ENCODE results near the gene NHSL2. TPM values are rescaled to one million over a fixed set of nuclear protein-coding genes. Genes with fewer than 3 reads are reported as not detected.

Gene NHSL2
- total RNA-seq, 1 donor from 2014 or later, result 13.0 TPM

GRCh38 chrX:72114306-72114705 lies 203.7 kb downstream of the NHSL2 start:
- no peak overlapping the region for H3K9ac ChIP-seq (ENCODE audit: low read length)
- no peak overlapping the region for H3K27ac Mint-ChIP-seq (ENCODE audit: unreplicated experiment)
- H3K4me3 ChIP-seq (ENCODE audit: insufficient read depth, low read depth, low read length), result no peak overlapping the region
- H3K36me3 Mint-ChIP-seq (ENCODE audit: low read depth, unreplicated experiment), result no peaks in the 10 kb centered on the region
- H3K36me3 ChIP-seq (ENCODE audit: insufficient read depth, low read length), result no peaks in the 10 kb centered on the region
- no peaks in the 10 kb centered on the region for H3K4me1 ChIP-seq (ENCODE audit: insufficient read depth, low read length)
- H2AFZ ChIP-seq (ENCODE audit: low read depth, low read length), result no peak overlapping the region
- H3K9me3 ChIP-seq (ENCODE audit: insufficient read depth, low read depth, low read length), result no peaks in the 10 kb centered on the region
- H3K27ac ChIP-seq (ENCODE audit: low read depth, low read length), result no peak overlapping the region
- no peaks in the 10 kb centered on the region for H3K27me3 Mint-ChIP-seq (ENCODE audit: low read depth, unreplicated experiment)
- H3K4me3 Mint-ChIP-seq (ENCODE audit: unreplicated experiment), result no peak overlapping the region
- H3K27me3 ChIP-seq (ENCODE audit: insufficient read depth, low read length), result no peaks in the 10 kb centered on the region
- H3K9me3 Mint-ChIP-seq (ENCODE audit: unreplicated experiment), result no peaks in the 10 kb centered on the region
- DNase-seq (ENCODE audit: low read depth) (no peak), FAIRE-seq (no peak)
- no peaks in the 10 kb centered on the region for H4K20me1 ChIP-seq (ENCODE audit: insufficient read depth, low read length)
- H3K4me1 Mint-ChIP-seq (ENCODE audit: low read depth, unreplicated experiment), result no peaks in the 10 kb centered on the region
- no peak overlapping the region for H3K4me2 ChIP-seq (ENCODE audit: low read length)
- H3K79me2 ChIP-seq (ENCODE audit: insufficient read depth, low read length), result no peaks in the 10 kb centered on the region
- TF ChIP-seq CTCF (IDR thresholded peaks at IDR 0.05; ENCODE audit: insufficient read depth, low read depth, low read length) (no peak), EZH2 (IDR thresholded peaks at IDR 0.05; ENCODE audit: insufficient read depth, low read length) (no peak)

- Histone ChIP-seq H2AFZ (ENCODE audit: low read depth, low read length) (no peak overlapping the region), H3K9me3 (ENCODE audit: insufficient read depth, low read depth, low read length) (no peaks in the 10 kb centered on the region), H4K20me1 (ENCODE audit: insufficient read depth, low read length) (no peaks in the 10 kb centered on the region), H3K27ac (ENCODE audit: low read depth, low read length) (no peak overlapping the region), H3K4me1 (ENCODE audit: insufficient read depth, low read length) (no peaks in the 10 kb centered on the region), H3K27me3 (ENCODE audit: insufficient read depth, low read length) (no peaks in the 10 kb centered on the region), H3K4me2 (ENCODE audit: low read length) (no peak overlapping the region), H3K4me3 (ENCODE audit: insufficient read depth, low read depth, low read length) (no peak overlapping the region), H3K9ac (ENCODE audit: low read length) (no peak overlapping the region), H3K36me3 (ENCODE audit: insufficient read depth, low read length) (no peaks in the 10 kb centered on the region), H3K79me2 (ENCODE audit: insufficient read depth, low read length) (no peaks in the 10 kb centered on the region)
- no peak overlapping the region for H3K27ac Mint-ChIP-seq (ENCODE audit: unreplicated experiment)
- no peak overlapping the region for H3K4me3 Mint-ChIP-seq (ENCODE audit: unreplicated experiment)
- no peak for TF ChIP-seq CTCF (IDR thresholded peaks at IDR 0.05; ENCODE audit: insufficient read depth, low read depth, low read length)
- TF ChIP-seq EZH2 (IDR thresholded peaks at IDR 0.05; ENCODE audit: insufficient read depth, low read length), result no peak
- H3K4me1 Mint-ChIP-seq (ENCODE audit: low read depth, unreplicated experiment), result no peaks in the 10 kb centered on the region
- no peaks in the 10 kb centered on the region for H3K9me3 Mint-ChIP-seq (ENCODE audit: unreplicated experiment)
- DNase-seq (ENCODE audit: low read depth) (no peak), FAIRE-seq (no peak)
- no peaks in the 10 kb centered on the region for H3K36me3 Mint-ChIP-seq (ENCODE audit: low read depth, unreplicated experiment)
- no peaks in the 10 kb centered on the region for H3K27me3 Mint-ChIP-seq (ENCODE audit: low read depth, unreplicated experiment)
These were observed 204.2 kb downstream of the NHSL2 start for GRCh38 chrX:72114807-72115206.

- H3K4me3 Mint-ChIP-seq (ENCODE audit: unreplicated experiment), result no peak overlapping the region
- Histone ChIP-seq H3K4me3 (ENCODE audit: insufficient read depth, low read depth, low read length) (no peak overlapping the region), H3K9ac (ENCODE audit: low read length) (no peak overlapping the region), H2AFZ (ENCODE audit: low read depth, low read length) (no peak overlapping the region), H4K20me1 (ENCODE audit: insufficient read depth, low read length) (no peaks in the 10 kb centered on the region), H3K27me3 (ENCODE audit: insufficient read depth, low read length) (no peaks in the 10 kb centered on the region), H3K79me2 (ENCODE audit: insufficient read depth, low read length) (no peaks in the 10 kb centered on the region), H3K9me3 (ENCODE audit: insufficient read depth, low read depth, low read length) (no peaks in the 10 kb centered on the region), H3K36me3 (ENCODE audit: insufficient read depth, low read length) (no peaks in the 10 kb centered on the region), H3K27ac (ENCODE audit: low read depth, low read length) (no peak overlapping the region), H3K4me1 (ENCODE audit: insufficient read depth, low read length) (no peaks in the 10 kb centered on the region), H3K4me2 (ENCODE audit: low read length) (no peak overlapping the region)
- H3K4me1 Mint-ChIP-seq (ENCODE audit: low read depth, unreplicated experiment), result no peaks in the 10 kb centered on the region
- no peaks in the 10 kb centered on the region for H3K27me3 Mint-ChIP-seq (ENCODE audit: low read depth, unreplicated experiment)
- DNase-seq (ENCODE audit: low read depth), result no peak
- TF ChIP-seq EZH2 (IDR thresholded peaks at IDR 0.05; ENCODE audit: insufficient read depth, low read length) (no peak), CTCF (IDR thresholded peaks at IDR 0.05; ENCODE audit: insufficient read depth, low read depth, low read length) (no peak)
- FAIRE-seq, result no peak
- H3K9me3 Mint-ChIP-seq (ENCODE audit: unreplicated experiment), result no peaks in the 10 kb centered on the region
- no peak overlapping the region for H3K27ac Mint-ChIP-seq (ENCODE audit: unreplicated experiment)
- no peaks in the 10 kb centered on the region for H3K36me3 Mint-ChIP-seq (ENCODE audit: low read depth, unreplicated experiment)
These were observed 204.7 kb downstream of the NHSL2 start for GRCh38 chrX:72115380-72115779.
